ENCODE data around the gene HIBCH. TPM values are rescaled to one million over a fixed set of nuclear protein-coding genes. Genes with fewer than 3 reads are reported as not detected.

Gene HIBCH
- total and polyA plus RNA-seq, 9 of the 15 experiments (the other 6 are each of a cell fraction or from before 2014, with no cell fraction given) = 17.0 to 65.4 (median 28.3) TPM

- intact Hi-C loops (cut with micrococcal nuclease) = no loop called here
- H3K9ac ChIP-seq (ENCODE audit: insufficient read depth in 1 of 2, low read depth in 2 of 2, low read length in 2 of 2) = no peak overlapping the region; a peak in 2 of 4 replicates
- ChIA-PET CTCF (ENCODE audit: low intra/inter-chr PET ratio) (no interaction called here), POLR2A (interaction anchor here (0.9 kb wide), 1 partner anchor 8 kb away, joined by 4 read pairs; no protein-coding TSS in a partner anchor)
- peak overlapping the region; percentile 29; the same call in 1 of the 2 replicates for H3K4me2 ChIP-seq (ENCODE audit: insufficient read depth, low read length)
- in situ Hi-C loops (cut with MboI) = no loop called here
- no peaks in the 10 kb centered on the region for H3K27me3 ChIP-seq (ENCODE audit: control insufficient read depth in 2 of 2, insufficient read depth in 2 of 2, low read length in 2 of 2)
- no peak overlapping the region for H3K27ac ChIP-seq (ENCODE audit: extremely low read depth, low read depth, low read length)
- H3K9me3 ChIP-seq (replicated peaks; ENCODE audit: control insufficient read depth, insufficient read depth, low read depth, low read length) = no peaks in the 10 kb centered on the region; the same call in 1 of the 2 replicates
- peak in 1 of 4 experiments; percentile 26 for DNase-seq (ENCODE audit: extremely low read depth in 1 of 4, low spot score in 3 of 4)
- 45% methylated on average over 13 of the region's 13 CpGs for WGBS (ENCODE audit: insufficient coverage, low coverage, missing lambda C conversion rate)
- H4K20me1 ChIP-seq (replicated peaks; ENCODE audit: control insufficient read depth, insufficient read depth, low read length) = no peaks in the 10 kb centered on the region; the same call in 1 of the 2 replicates
- H2AFZ ChIP-seq (ENCODE audit: low read depth, low read length) = peak overlapping the region; percentile 88
- no TSS peak for BruUV-seq (replicated peaks)
- H3K9me1 ChIP-seq (ENCODE audit: control insufficient read depth, insufficient read depth, low read length) = no peaks in the 10 kb centered on the region
- peaks cover 13 to 14% of the 10 kb centered on the region in 2 experiments; a peak in 4 of 5 replicates for H3K4me1 ChIP-seq (replicated peaks in 1 of 2; ENCODE audit: control insufficient read depth in 2 of 2, insufficient read depth in 2 of 2, low read length in 2 of 2)
- peak; percentile 3; the same call in 1 of the 3 replicates for ATAC-seq
- no peak overlapping the region for H3K4me3 ChIP-seq
- no peaks in the 10 kb centered on the region for H3K36me3 ChIP-seq (ENCODE audit: control insufficient read depth, insufficient read depth, low read length)
- H3K79me2 ChIP-seq (ENCODE audit: control insufficient read depth, insufficient read depth, low read length) = peaks cover 21% of the 10 kb centered on the region
- no peak for FAIRE-seq
- TF ChIP-seq MEF2A (IDR thresholded peaks at IDR 0.05; ENCODE audit: control insufficient read depth, low read depth, low read length) = no peak
- TF ChIP-seq NEUROD1 (IDR thresholded peaks at IDR 0.05; ENCODE audit: borderline replicate concordance, low read depth, low read length, partially characterized antibody) = no peak
- no peak for TF ChIP-seq HINFP (tag; conservative IDR thresholded peaks at IDR 0.05; ENCODE audit: low read depth)
- no peak for TF ChIP-seq PKNOX1 (IDR thresholded peaks at IDR 0.05)
- TF ChIP-seq, protein P1, sequence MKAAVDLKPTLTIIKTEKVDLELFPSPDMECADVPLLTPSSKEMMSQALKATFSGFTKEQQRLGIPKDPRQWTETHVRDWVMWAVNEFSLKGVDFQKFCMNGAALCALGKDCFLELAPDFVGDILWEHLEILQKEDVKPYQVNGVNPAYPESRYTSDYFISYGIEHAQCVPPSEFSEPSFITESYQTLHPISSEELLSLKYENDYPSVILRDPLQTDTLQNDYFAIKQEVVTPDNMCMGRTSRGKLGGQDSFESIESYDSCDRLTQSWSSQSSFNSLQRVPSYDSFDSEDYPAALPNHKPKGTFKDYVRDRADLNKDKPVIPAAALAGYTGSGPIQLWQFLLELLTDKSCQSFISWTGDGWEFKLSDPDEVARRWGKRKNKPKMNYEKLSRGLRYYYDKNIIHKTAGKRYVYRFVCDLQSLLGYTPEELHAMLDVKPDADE (conservative IDR thresholded peaks at IDR 0.05; ENCODE audit: control insufficient read depth, low read depth, low read length) = no peak
- TF ChIP-seq PPARD (CRISPR knock-in tag; IDR thresholded peaks at IDR 0.05) = no peak
- TF ChIP-seq NFIC (IDR thresholded peaks at IDR 0.05) = no peak
- TF ChIP-seq E2F6 (IDR thresholded peaks at IDR 0.05; ENCODE audit: borderline replicate concordance in 1 of 2, extremely low read depth in 1 of 2, insufficient read depth in 1 of 2, insufficient read length in 1 of 2, low read depth in 1 of 2, low read length in 1 of 2, poor library complexity in 1 of 2, severe bottlenecking in 1 of 2) = no peak
- no peak for TF ChIP-seq ZBTB1 (CRISPR knock-in tag; IDR thresholded peaks at IDR 0.05; ENCODE audit: borderline replicate concordance, low read depth)
Measured at GRCh38 chr2:190177249-190178040, 142.2 kb downstream of the HIBCH start.

All from K562 (cell line).